Stomach (tissue), 9 donors: ENCODE results near the gene PPP3R1. TPM values are rescaled to one million over a fixed set of nuclear protein-coding genes. Genes with fewer than 3 reads are reported as not detected.
"Not testable (repeated sequence)": the region's sequence is repeated elsewhere in the genome, so short reads cannot be mapped to it uniquely, and the experiment has no call there.

Source experiments
- DNase-seq, 2 donors: peaks; one replicate each; pipeline versions ENCODE4 v3.0.0 to v3.0.0-alpha.2; 2013 to 2019
- H3K27ac ChIP-seq, 5 donors: fragments of 200-600 bp in 4 of 5; sonication (generic) in 4 of 5; one replicate each; pipeline ENCODE4 v1.5.1; 2013 to 2019; ENCODE audit warnings: mild to moderate bottlenecking in 1 of 5, moderate library complexity in 1 of 5
- H3K27me3 ChIP-seq, 3 donors: fragments of 200-600 bp; sonication (generic); one replicate each; pipeline ENCODE4 v1.5.1; 2017 to 2019; ENCODE audit warnings: mixed run types in 1 of 3
- H3K36me3 ChIP-seq, 4 donors: fragments of 200-600 bp; sonication (generic); 1 replicate in 3 of 4; 2 replicates in 1 of 4; pipeline ENCODE4 v1.5.1; 2016 to 2019
- H3K4me1 ChIP-seq, 4 donors: fragments of 200-600 bp; sonication (generic); one replicate each; pipeline ENCODE4 v1.5.1; 2016 to 2019
- H3K4me3 ChIP-seq, 4 donors: fragments of 200-600 bp; sonication (generic) in 3 of 4; one replicate each; pipeline ENCODE4 v1.5.1; 2016 to 2019; ENCODE audit warnings: mild to moderate bottlenecking in 1 of 4
- H3K9me3 ChIP-seq, 4 donors: fragments of 200-600 bp; sonication (generic); one replicate each; pipeline ENCODE4 v1.5.1; 2016 to 2019
- CTCF ChIP-seq, 7 experiments: fragments of 450-650 bp in 4 of 7; fragments of 200-600 bp in 3 of 7; sonication (generic) in 3 of 7; IDR thresholded peaks; one replicate each; pipeline ENCODE4 v1.5.1; 2016 to 2019; ENCODE audit warnings: antibody characterized with exemption in 7 of 7, control low read depth in 2 of 7, mild to moderate bottlenecking in 1 of 7
- EP300 ChIP-seq: sonication (generic); formaldehyde crosslinking; IDR thresholded peaks from one replicate; pipeline ENCODE4 v1.6.1; 2017; ENCODE audit warnings: antibody characterized with exemption
- POLR2A ChIP-seq, 4 donors: fragments of 450-650 bp; IDR thresholded peaks; one replicate each; pipeline ENCODE4 v1.6.1; 2016; ENCODE audit warnings: antibody characterized with exemption in 4 of 4, control low read depth in 2 of 4, mild to moderate bottlenecking in 1 of 4, moderate library complexity in 1 of 4
- POLR2AphosphoS5 ChIP-seq, 3 donors: sonication (generic); formaldehyde crosslinking; IDR thresholded peaks; one replicate each; pipeline ENCODE4 v1.6.1; 2016; ENCODE audit warnings: antibody characterized with exemption in 3 of 3
- WGBS, 5 donors: extraction: QIAGEN DNeasy Blood & Tissue Kit in 3 of 5; methylation state at CpG; one replicate each; pipeline versions ENCODE4 v1.1.5 to v1.1.7; 2013 to 2018; 5-methylcytosine and 5-hydroxymethylcytosine counted together
- intact Hi-C: fragments of 100-400 bp; cut with DNase I; formaldehyde crosslinking; loops from one replicate; pipeline ENCODE4 v1.15.1; 2023; ENCODE audit warnings: low total_unique reads
- polyA plus RNA-seq, 3 donors: library from polyadenylated mRNA; stranded (reverse); fragments of 200-250 nt; gene quantifications; one replicate each; pipeline ENCODE4 v1.2.3, GENCODE V29; 2013
- total RNA-seq, 5 donors: library from RNA; depleted of rRNA; stranded (reverse); fragments of >200 nt; gene quantifications; one replicate each; pipeline versions ENCODE4 v1.1.0 to v1.2.3, GENCODE V29; 2014 to 2016
- donor health status: healthy with polysubstance abuse.
- donor health status: Bipolar disorder and iron deficiency.
- donor health status: healthy.

Gene PPP3R1
- total and polyA plus RNA-seq, 8 donors, result 1.2 to 65.7 (median 19.8) TPM

- Histone ChIP-seq H3K9me3 (no peaks in the 10 kb centered on the region), H3K4me3 (no peak overlapping the region), H3K36me3 (peaks cover 4 to 83% (median 61%) of the 10 kb centered on the region in 4 donors), H3K27ac (no peak overlapping the region), H3K4me1 (peaks cover 0 to 9% (median 4%) of the 10 kb centered on the region in 4 donors), H3K27me3 (no peaks in the 10 kb centered on the region)
- 58 to 70% (median 67%) methylated on average over 4 of the region's 4 CpGs for WGBS, 5 donors
- intact Hi-C loops, result no loop called here
- no peak for TF ChIP-seq POLR2A (IDR thresholded peaks at IDR 0.05)
- no peak for TF ChIP-seq EP300
- no peak for TF ChIP-seq POLR2AphosphoS5 (IDR thresholded peaks at IDR 0.05)
- TF ChIP-seq CTCF (IDR thresholded peaks at IDR 0.05), result no peak
- no peak for DNase-seq
These were observed 73.2 kb downstream of the PPP3R1 start for GRCh38 chr2:68178954-68179627.

GRCh38 chr2:68178432-68178831 lies 73.9 kb downstream of the PPP3R1 start:
- Histone ChIP-seq H3K27me3 (no peaks in the 10 kb centered on the region), H3K9me3 (no peaks in the 10 kb centered on the region), H3K27ac (no peak overlapping the region), H3K4me3 (no peak overlapping the region), H3K36me3 (peaks cover 0 to 83% (median 61%) of the 10 kb centered on the region in 4 donors), H3K4me1 (peaks cover 0 to 9% (median 4%) of the 10 kb centered on the region in 4 donors)
- 95 to 100% (median 98%) methylated on average over 3 of the region's 3 CpGs for WGBS, 5 donors
- DNase-seq, result no peak
- TF ChIP-seq POLR2A (IDR thresholded peaks at IDR 0.05), result no peak
- intact Hi-C loops, result no loop called here

DNA sequence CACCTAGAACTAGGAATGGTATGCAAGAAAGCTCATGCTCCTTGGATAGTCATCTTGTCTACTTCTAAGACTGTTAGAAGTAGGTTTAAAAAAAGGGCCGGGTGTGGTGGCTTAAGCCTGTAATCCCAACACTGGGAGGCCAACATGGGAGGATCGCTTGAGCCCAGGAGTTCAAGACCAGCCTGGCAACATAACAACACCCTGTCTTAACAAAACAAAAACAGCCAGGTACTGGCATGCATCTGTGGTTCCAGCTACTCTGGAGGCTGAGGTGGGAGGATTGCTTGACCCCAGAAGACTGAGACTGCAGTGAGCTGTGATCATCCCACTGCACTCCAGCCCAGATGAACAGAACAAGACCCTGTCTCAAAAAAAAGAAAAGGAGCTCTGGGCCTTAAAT lies 74.8 kb downstream of the PPP3R1 start:
- TF ChIP-seq EP300, result no peak
- TF ChIP-seq CTCF (IDR thresholded peaks at IDR 0.05), result no peak
- no peak for TF ChIP-seq POLR2A (IDR thresholded peaks at IDR 0.05)
- no peak for TF ChIP-seq POLR2AphosphoS5 (IDR thresholded peaks at IDR 0.05)
- Histone ChIP-seq H3K27ac (no peak overlapping the region), H3K36me3 (peaks cover 0 to 84% (median 65%) of the 10 kb centered on the region in 4 donors), H3K9me3 (no peaks in the 10 kb centered on the region), H3K4me1 (peaks cover 0 to 9% (median 4%) of the 10 kb centered on the region in 4 donors), H3K27me3 (no peaks in the 10 kb centered on the region), H3K4me3 (no peak overlapping the region)
- DNase-seq, result no peak
- intact Hi-C loops, result no loop called here
- WGBS, 5 donors, result 41 to 62% (median 44%) methylated on average over 2 of the region's 2 CpGs

DNA sequence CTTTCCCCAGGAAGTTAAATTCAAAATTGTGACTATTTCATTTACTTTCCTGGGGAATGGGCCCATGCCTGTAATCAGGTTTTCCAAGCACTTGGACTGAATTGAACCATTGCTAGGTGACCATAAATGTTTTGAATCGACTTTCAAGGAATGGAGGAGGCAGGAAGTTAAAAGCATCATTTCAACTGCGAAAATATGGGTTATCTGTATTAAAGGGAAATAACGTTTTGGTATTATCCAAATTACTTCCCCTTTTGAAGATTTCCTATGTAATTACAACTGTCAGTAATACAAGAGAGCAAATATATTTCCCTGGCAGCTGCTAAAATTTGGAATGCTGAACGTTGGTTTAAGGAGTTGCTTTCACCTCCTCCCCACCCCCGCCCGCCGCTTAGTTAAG lies 75.7 kb downstream of the PPP3R1 start:
- no peak for TF ChIP-seq CTCF (IDR thresholded peaks at IDR 0.05)
- no peak for TF ChIP-seq EP300
- no peak for TF ChIP-seq POLR2A (IDR thresholded peaks at IDR 0.05)
- no peak for TF ChIP-seq POLR2AphosphoS5 (IDR thresholded peaks at IDR 0.05)
- Histone ChIP-seq H3K36me3 (peaks cover 0 to 81% (median 69%) of the 10 kb centered on the region in 4 donors), H3K9me3 (no peaks in the 10 kb centered on the region), H3K27me3 (no peaks in the 10 kb centered on the region), H3K4me1 (peaks cover 0 to 9% (median 4%) of the 10 kb centered on the region in 4 donors), H3K27ac (no peak overlapping the region), H3K4me3 (no peak overlapping the region)
- WGBS, 5 donors, result 70 to 78% (median 76%) methylated on average over 7 of the region's 7 CpGs
- intact Hi-C loops, result no loop called here
- no peak for DNase-seq

DNA sequence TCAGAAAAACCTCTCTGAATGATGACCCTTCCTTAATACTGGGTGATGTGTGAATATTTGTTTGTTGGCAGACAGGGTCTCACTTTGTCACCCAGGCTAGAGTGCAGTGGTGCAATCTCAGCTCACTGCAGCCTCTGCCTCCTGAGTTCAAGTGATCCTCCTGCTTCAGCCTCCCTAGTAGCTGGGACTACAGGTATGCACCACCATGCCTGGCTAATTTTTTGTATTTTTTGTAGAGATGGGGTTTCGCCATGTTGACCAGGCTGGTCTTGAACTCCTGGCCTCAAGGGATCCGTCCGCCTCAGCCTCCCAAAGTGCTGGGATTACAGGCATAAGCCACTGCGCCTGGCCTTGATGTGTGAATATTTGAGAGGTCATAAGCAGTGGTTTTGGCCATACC lies 77.1 kb downstream of the PPP3R1 start:
- H3K4me3 ChIP-seq, H3K27me3 ChIP-seq, DNase-seq, H3K27ac ChIP-seq, H3K9me3 ChIP-seq, intact Hi-C loops, H3K4me1 ChIP-seq: not testable (repeated sequence)
- WGBS, 5 donors, result 92 to 98% (median 98%) methylated on average over 4 of the region's 4 CpGs
- peaks cover 0 to 78% (median 70%) of the 10 kb centered on the region in 4 donors for H3K36me3 ChIP-seq
